HAP-1 (cell line): ENCODE measurements around the gene TTLL11.
A peak's percentile ranks its signal among the peaks of the same experiment; 100 is the strongest.
"Not testable (repeated sequence)": the region's sequence is repeated elsewhere in the genome, so short reads cannot be mapped to it uniquely, and the experiment has no call there.

Experiments used
- DNase-seq, 2 experiments: peaks; one replicate each; pipeline ENCODE4 v3.0.0-alpha.2; 2016 to 2020; ENCODE audit warnings: low spot score in 2 of 2
- H3K27me3 ChIP-seq: fragments of 250-450 bp; sonication (Bioruptor Pico); 2 replicates; pipeline ENCODE4 v1.5.1; 2020; ENCODE audit warnings: low read depth, mild to moderate bottlenecking, moderate library complexity
- H3K36me3 ChIP-seq: fragments of 250-450 bp; sonication (Bioruptor Pico); replicated peaks from 2 replicates; pipeline ENCODE4 v1.5.1; 2020; ENCODE audit warnings: mild to moderate bottlenecking
- H3K4me1 ChIP-seq: fragments of 250-450 bp; sonication (Bioruptor Pico); 2 replicates; pipeline ENCODE4 v1.5.1; 2020; ENCODE audit warnings: mild to moderate bottlenecking
- H3K4me3 ChIP-seq: fragments of 250-450 bp; sonication (Bioruptor Pico); 2 replicates; pipeline ENCODE4 v1.5.1; 2020; ENCODE audit warnings: mild to moderate bottlenecking, moderate library complexity
- H3K9me3 ChIP-seq: fragments of 250-450 bp; sonication (Bioruptor Pico); 2 replicates; pipeline ENCODE4 v1.5.1; 2020; ENCODE audit warnings: mild to moderate bottlenecking, moderate library complexity
- in situ Hi-C: fragments of 300-500 bp; cut with MboI; formaldehyde crosslinking; loops from 3 replicates; pipeline ENCODE4 v1.14.3; 2020; ENCODE audit warnings: low sequenced_read_pairs, inconsistent platforms, mixed read lengths

The TTLL11 gene

DNA sequence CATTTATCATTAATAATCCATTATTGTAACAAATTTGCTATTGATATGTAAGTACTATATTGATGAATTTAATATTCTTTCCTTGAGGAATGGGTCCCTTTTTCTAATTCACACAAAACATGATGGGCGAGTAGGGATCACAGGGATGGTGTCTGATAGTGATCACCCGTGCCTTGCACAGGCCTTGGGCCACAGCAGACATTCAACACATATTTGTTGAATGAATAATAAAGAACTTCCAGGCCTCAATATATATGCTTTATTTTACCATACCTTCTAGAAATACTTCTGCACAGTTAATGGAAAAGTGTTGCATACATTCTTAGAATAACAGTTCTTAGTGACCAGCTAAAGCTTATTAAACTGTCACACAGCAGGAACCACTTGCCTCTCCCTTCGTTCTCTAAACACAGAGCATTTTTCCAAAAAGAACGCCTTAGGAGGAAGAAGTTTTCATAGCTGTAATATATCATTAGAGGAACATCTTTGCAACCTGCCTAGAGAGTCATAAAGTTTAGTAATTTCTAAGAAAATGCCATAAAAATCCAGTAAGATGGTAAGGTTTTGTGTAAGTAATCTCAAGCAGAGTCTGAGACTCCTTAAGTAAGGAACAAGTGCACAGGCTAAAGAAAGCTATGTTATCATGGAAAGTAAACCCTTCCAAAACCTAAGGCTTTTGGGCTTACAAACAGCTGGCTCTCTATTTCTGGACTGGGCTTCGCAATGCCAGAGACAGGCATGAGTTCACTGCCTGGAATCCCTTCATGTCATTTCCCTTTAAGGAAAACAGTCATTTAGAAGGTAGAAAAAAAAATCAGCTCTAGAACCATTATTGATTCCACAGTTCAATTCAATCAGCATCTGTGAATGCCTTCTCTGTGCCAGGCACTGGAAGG lies 17.7 kb downstream of the TTLL11 start:
- in situ Hi-C loops: no loop called here
- Histone ChIP-seq H3K36me3 (no peaks in the 10 kb centered on the region), H3K4me3 (no peak overlapping the region), H3K9me3 (no peaks in the 10 kb centered on the region), H3K27me3 (no peaks in the 10 kb centered on the region), H3K4me1 (no peaks in the 10 kb centered on the region)
- no peak for DNase-seq

DNA sequence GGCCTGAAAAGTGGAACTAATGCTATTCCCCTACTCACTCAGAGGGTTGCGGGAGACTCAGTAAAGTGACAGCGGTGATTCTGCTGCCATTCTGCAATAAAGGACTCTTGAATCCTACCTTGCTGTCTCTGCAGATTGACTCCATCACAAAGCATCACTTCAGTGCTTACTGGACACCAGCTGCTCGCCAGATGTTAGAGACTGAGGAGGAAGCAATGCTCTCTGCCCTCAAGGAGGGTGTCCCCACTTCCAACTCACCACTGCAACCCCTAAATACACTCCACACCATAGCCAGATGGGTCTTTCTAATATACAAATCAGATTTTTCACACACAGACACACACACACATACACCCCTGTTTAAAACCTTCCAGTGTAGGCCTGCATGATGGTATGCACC lies 21.4 kb downstream of the TTLL11 start:
- DNase-seq: no peak
- H3K36me3 ChIP-seq: no peaks in the 10 kb centered on the region
- no peaks in the 10 kb centered on the region for H3K9me3 ChIP-seq
- H3K27me3 ChIP-seq: no peaks in the 10 kb centered on the region
- no peak overlapping the region for H3K4me3 ChIP-seq
- H3K4me1 ChIP-seq: no peaks in the 10 kb centered on the region
- in situ Hi-C loops: no loop called here

DNA sequence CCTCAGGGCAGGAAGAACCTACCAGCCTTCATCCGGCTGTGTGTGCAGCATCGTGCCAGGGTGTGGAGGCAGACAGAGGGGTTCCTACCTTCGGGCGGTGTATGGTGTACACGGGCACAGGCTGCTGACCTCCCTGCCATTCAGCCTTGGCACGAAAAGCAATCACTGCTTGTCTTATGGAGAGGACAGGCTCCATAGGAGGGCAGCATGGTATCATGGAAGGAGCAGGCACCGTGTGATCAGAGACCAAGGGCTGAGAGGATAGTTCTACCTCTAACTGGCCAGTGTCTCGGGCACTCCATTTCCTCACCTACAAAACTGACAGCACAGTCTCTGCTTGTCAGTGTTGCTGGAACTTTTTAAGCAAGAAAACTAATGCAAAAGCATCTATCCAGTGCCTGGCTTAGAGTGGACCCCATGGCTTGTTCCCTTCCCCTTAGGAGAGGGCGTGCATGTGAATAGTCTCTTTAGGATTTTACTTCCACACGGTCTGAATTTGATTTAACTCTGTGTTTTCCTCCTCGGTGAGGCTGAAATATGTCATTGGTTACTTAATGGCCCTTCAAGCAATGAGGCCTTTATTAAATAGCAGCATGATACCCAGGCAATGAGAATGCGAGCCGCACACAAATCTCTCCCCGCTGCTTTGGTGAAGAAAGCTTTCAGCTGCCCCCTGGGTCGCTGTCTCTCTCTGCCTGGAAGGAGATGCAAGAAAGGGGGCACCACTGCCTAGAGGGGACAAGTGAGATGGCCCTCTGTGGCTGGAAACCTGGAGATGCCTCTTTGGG lies 22.2 kb downstream of the TTLL11 start:
- Histone ChIP-seq H3K27me3 (no peaks in the 10 kb centered on the region), H3K36me3 (no peaks in the 10 kb centered on the region), H3K4me1 (no peaks in the 10 kb centered on the region), H3K4me3 (no peak overlapping the region), H3K9me3 (no peaks in the 10 kb centered on the region)
- in situ Hi-C loops: no loop called here
- no peak for DNase-seq

DNA sequence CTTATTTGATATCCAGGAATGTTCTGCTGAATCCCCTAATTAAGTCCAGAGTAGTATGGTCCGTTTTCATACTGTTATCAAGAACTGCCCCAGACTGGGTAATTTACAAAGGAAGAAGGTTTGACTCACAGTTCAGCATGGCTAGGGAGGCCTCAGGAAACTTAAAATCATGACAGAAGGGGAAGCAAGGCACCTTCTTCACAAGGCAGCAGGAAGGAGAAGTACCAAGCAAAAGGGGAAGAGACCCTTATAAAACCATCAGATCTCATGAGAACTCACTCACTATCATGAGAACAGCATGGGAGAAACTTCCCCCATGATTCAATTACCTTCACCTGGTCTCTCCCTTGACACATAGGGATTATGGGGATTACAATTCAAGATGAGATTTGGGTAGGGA lies 26.4 kb downstream of the TTLL11 start:
- in situ Hi-C loops, DNase-seq, H3K27me3 ChIP-seq, H3K4me1 ChIP-seq, H3K36me3 ChIP-seq, H3K4me3 ChIP-seq, H3K9me3 ChIP-seq: not testable (repeated sequence)

DNA sequence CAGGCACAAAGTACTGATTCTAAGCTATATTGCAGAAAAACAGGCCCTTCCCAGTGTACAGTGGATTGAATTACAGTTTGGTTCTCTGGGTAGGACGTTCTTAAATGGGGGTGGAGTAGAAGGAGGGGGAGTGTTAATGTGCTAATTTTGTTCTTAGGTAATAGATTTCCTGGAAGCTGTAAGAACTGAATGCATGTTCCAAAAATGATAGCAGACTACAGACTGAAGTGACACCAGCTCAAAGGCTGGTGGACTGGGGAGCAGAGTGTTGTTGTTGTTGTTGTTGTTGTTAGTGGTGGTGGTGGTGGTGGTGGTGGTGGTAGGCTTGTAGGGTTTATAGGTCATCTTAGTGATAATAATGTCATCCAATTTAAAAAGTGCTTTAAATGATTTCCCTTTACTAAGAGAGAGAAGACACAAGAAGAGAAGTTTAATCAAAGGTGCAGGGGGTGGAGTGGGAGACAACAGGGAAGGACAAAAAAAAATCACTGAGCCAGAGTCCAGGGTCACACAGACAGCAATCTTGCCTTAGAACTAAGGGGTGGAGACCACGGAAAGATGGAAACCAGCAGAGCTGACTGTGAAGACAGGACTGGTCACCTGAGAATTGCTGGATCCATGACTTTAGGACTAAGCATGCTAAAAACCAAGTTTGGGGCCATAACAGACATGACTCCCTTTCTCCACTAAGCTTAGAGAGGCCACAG lies 27.0 kb downstream of the TTLL11 start:
- no peak for DNase-seq
- Histone ChIP-seq H3K4me1 (no peaks in the 10 kb centered on the region; the same call in 1 of the 2 replicates), H3K9me3 (no peaks in the 10 kb centered on the region), H3K4me3 (no peak overlapping the region), H3K27me3 (no peaks in the 10 kb centered on the region), H3K36me3 (no peaks in the 10 kb centered on the region)
- in situ Hi-C loops: no loop called here

DNA sequence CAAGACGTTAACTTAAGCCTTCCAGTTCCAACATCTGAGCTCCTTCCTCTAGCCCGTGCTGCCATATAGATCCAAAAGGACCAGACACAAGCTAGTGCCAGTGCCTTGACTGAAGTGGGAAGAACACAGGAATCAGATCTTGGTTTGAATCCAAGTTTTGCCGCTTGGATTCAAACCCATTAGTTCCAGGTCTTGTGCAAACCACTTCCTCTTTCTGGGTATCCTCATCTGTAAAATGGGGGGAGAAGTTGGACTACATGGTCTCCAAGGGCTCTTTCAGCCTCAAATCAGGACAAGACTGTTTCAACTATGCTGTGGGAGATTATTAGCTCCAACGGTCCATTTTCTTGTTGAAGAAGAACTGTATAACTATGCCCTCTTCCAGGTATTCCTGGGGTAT lies 32.6 kb downstream of the TTLL11 start:
- DNase-seq: no peak
- in situ Hi-C loops: no loop called here
- Histone ChIP-seq H3K27me3 (no peaks in the 10 kb centered on the region), H3K36me3 (no peaks in the 10 kb centered on the region), H3K4me3 (no peak overlapping the region), H3K9me3 (no peaks in the 10 kb centered on the region), H3K4me1 (no peaks in the 10 kb centered on the region)

DNA sequence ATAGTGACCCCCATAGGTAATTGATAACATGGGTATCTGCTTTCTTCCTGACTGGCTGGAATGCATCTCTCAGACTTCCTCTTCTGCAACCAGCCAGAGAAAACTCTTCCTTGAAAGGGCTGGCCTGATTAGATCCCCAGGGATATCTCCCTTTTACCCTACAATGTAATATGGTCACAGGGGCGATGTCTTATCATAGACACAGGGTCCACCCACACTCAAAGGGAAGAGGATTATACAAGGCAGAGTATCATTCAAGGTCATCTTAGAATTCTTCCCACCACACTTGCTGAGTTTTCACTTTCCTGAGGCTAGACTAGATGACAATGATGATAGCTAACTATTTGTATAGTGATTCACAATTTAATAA lies 33.2 kb downstream of the TTLL11 start:
- no peak for DNase-seq
- H3K36me3 ChIP-seq: no peaks in the 10 kb centered on the region
- in situ Hi-C loops: no loop called here
- H3K27me3 ChIP-seq: no peaks in the 10 kb centered on the region
- no peaks in the 10 kb centered on the region for H3K4me1 ChIP-seq
- no peak overlapping the region for H3K4me3 ChIP-seq
- no peaks in the 10 kb centered on the region for H3K9me3 ChIP-seq

DNA sequence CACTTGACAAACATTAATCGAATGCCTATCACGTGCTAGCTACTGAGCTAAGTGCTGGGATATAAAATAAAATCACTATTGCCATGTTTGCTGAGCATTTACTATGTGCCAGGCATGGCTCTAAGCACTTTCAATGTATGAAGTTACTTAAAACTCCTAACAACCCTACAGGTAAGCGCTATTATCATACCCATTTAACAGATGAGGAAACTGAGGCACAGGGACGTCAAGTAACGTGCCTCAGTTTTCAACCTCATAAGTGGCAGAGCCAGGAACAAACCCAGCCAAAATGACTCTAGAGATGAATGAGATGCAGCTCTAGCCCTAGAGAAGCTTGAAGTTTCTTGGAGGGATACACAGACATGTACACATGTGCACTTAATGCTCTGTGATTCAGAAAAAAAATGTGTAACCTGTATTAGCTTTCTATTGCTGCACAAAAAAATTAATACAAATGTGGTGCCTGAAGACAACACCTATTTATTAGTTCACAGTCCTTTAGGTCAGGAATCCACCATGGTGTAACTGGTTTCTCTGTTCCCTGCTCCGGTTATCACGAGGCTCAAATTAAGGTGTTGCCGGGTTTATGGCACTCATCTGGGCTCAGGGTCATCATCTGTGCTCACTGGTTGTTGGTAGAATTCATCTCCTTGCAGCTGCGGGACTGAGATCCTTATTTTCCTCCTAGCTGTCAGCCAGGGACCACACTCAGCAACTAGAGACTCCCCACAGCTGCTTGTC lies 33.7 kb downstream of the TTLL11 start:
- no peak for DNase-seq
- Histone ChIP-seq H3K27me3 (no peaks in the 10 kb centered on the region), H3K4me1 (no peaks in the 10 kb centered on the region), H3K36me3 (no peaks in the 10 kb centered on the region), H3K9me3 (no peaks in the 10 kb centered on the region), H3K4me3 (no peak overlapping the region)
- in situ Hi-C loops: no loop called here

DNA sequence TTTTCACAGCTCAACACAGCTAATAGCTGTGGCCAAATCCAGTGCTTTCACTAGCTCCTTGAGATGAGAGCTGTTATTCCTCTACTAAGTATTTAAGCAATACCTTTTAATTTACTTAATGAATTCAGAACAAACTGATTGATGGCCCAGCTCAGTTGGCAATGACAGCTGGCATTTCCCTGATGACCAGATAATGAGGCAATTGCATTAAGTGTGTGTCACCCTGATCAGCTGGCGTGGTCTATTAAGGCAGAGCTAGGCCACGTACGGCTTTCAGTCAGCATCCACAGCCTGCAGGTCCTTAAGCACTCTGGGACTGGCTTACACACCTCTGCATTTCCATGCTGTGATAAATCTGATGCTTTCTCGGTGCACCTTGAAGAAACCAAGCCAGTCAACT lies 34.4 kb downstream of the TTLL11 start:
- H3K4me3 ChIP-seq: no peak overlapping the region
- no peaks in the 10 kb centered on the region for H3K27me3 ChIP-seq
- no peak for DNase-seq
- H3K36me3 ChIP-seq: no peaks in the 10 kb centered on the region
- in situ Hi-C loops: no loop called here
- H3K9me3 ChIP-seq: no peaks in the 10 kb centered on the region
- no peaks in the 10 kb centered on the region for H3K4me1 ChIP-seq

DNA sequence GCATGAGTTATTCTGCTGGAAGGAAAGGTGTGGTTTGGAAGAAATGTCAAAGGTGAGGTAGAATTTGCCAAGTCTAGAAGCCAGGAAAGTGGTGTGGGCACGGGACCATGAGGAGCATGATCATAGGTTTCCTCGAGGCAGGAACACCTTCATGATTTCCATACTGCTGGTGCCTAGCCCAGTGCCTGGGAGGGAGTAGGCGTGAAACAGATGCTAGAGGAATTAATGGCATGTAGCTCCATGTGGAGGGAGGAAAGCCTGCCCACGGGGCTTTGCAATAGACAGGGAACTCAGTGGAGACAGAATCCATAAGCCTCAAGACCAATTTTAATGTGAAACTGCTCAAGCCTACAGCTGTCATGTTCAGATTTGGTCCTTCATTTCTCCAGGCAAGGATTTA lies 35.1 kb downstream of the TTLL11 start:
- Histone ChIP-seq H3K27me3 (no peaks in the 10 kb centered on the region), H3K36me3 (no peaks in the 10 kb centered on the region), H3K4me1 (no peaks in the 10 kb centered on the region), H3K9me3 (no peaks in the 10 kb centered on the region), H3K4me3 (no peak overlapping the region)
- in situ Hi-C loops: no loop called here
- DNase-seq: no peak

DNA sequence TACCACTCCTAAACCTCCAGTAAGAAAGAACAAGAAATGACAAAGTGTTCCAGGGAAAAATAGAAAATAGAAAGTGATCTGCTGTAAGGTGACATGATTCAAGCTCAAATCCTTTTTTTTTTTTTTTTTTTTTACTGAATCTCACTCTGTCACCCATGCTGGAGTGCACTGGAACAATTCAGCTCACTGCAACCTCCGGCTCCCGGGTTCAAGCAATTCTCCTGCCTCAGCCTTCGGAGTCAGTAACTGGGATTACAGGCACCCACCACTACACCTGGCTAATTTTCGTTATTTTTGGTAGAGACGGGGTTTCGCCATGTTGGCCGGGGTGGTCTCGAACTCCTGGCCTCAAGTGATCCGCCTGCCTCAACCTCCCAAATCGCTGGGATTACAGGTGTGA lies 35.9 kb downstream of the TTLL11 start:
- Histone ChIP-seq H3K9me3 (no peaks in the 10 kb centered on the region), H3K36me3 (no peaks in the 10 kb centered on the region), H3K4me1 (no peaks in the 10 kb centered on the region), H3K4me3 (no peak overlapping the region), H3K27me3 (no peaks in the 10 kb centered on the region)
- in situ Hi-C loops: no loop called here
- no peak for DNase-seq

DNA sequence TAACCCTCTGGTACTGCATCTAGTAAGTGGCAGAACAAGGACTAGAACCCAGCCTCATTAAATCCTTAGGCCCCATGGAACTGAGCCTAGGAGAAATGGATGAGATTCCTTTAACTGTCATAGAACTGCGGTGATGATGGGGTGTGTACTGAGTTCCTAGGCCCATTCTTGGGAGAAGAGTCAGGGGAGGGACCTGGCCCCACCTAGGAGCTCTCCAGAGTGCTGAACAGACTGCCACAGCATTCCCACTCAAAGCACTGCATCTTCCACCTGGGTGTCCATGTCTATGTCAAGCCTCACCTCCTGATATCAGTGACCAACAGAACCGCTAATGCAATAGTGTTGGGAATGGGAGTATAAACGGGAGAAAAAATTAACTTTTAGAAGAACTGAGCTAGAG lies 36.6 kb downstream of the TTLL11 start:
- H3K36me3 ChIP-seq: no peaks in the 10 kb centered on the region
- no peaks in the 10 kb centered on the region for H3K9me3 ChIP-seq
- H3K27me3 ChIP-seq: no peaks in the 10 kb centered on the region
- no peaks in the 10 kb centered on the region for H3K4me1 ChIP-seq
- in situ Hi-C loops: no loop called here
- no peak overlapping the region for H3K4me3 ChIP-seq
- DNase-seq: peak in 1 of 2 experiments; percentile 58

DNA sequence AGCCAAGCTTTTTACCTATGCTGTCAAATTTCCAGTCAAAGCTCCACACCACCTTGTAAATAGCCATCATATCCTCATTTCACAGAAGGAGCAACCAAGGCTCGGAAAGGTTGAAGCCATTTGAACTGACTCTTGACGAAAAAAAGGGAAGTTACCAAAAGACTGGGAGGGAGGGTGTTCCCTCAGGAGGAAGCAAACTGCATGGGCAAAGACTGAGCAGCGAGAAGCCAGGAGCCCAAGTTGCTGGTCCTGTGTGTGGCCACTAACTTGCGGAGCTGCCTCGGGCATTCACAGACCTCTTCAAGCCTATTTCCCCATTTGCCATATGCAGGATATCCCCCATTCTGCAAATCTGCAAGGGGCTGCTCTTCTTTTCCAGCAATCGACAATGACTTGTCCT lies 37.4 kb downstream of the TTLL11 start:
- H3K9me3 ChIP-seq: no peaks in the 10 kb centered on the region
- no peaks in the 10 kb centered on the region for H3K4me1 ChIP-seq
- in situ Hi-C loops: no loop called here
- H3K4me3 ChIP-seq: no peak overlapping the region
- no peak for DNase-seq
- H3K36me3 ChIP-seq: no peaks in the 10 kb centered on the region
- H3K27me3 ChIP-seq: no peaks in the 10 kb centered on the region
